Choroid plexus epithelial cell (primary cell): ENCODE results near the gene EIF2B1.

Experiments
- DNase-seq: peaks from one replicate; pipeline ENCODE4 v3.0.0-alpha.2; 2010; ENCODE audit warnings: low read depth
- H3K4me3 ChIP-seq: 2 replicates; pipeline ENCODE4 v1.5.1; 2011; ENCODE audit warnings: low read depth, mild to moderate bottlenecking, control low read depth, low read length, moderate library complexity
- CTCF ChIP-seq: conservative IDR thresholded peaks from 2 replicates; pipeline ENCODE4 v1.5.1; 2011; ENCODE audit warnings: low read depth, mild to moderate bottlenecking, control low read depth, inconsistent platforms, low read length, moderate library complexity

Gene EIF2B1

GRCh38 chr12:123602651-123603195 is 30.8 kb downstream of the EIF2B1 start:
- H3K4me3 ChIP-seq = peak overlapping the region; percentile 100
- TF ChIP-seq CTCF = no peak
- peak; percentile 36 for DNase-seq

DNA sequence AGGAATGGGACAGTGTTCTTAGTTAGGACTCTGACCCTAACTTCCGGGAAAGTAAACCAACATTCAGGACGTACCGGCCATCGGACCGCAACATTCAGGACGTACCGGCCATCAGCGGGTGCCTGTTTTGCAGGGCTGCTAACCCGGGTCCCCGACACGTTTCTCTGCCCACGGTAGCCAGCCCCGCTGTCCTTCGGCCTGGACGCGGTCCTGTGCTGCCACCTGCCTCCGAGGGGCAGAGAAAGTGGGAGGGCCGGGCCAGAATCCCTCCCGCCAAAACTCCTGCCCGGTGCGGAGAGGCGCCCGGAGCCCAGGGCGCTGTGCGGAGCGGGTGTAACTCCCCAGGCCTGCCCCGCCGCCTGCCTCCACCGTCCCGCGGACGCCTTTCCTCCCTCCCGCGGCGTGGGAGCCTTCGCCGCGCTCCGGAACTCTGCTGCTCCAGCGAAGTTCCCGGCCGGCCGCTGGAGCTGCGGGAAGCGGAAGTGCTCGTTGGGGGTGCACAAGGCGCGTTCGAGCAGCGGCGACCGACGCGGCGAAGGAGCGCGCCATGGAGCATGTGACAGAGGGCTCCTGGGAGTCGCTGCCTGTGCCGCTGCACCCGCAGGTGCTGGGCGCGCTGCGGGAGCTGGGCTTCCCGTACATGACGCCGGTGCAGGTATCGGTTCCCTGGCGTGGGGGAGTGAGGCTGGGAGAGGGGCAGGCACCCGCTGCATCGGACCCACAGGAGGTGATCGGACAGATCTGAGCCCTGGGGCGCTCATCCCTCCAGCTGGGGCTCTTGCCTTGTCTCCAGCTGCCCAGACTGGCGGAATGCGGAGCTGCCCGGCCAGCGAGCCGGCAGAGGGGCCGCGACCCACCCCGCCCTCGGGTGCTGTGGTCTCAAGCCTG is 31.6 kb downstream of the EIF2B1 start, which contains the start of gene DDX55:
DDX55 (plus strand) TSS at position 498 of the 888 bp plus-strand sequence; CDS start at position 548, 50 bp downstream.
- TF ChIP-seq CTCF = peak; percentile 58
- peak; percentile 88 for DNase-seq

DNA sequence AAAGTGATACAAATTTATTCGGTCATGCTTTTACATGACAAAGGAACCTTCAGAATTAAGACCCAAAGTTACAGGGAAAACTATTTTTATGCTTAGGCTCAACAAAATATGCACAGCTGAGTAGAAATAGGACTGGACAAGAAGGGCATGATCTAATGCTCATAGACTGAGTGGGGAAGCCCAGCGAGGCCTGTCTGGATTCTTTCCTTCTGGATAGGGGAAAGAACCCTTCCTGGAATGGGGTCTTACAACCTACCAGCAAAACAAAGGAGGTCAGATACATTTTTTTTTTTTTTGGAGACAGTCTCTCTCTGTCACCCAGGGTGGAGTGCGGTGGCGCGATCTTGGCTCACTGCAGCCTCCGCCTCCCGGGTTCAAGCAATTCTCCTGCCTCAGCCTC is 33.8 kb downstream of the EIF2B1 start:
- H3K4me3 ChIP-seq = no peak overlapping the region
- no peak for DNase-seq
- TF ChIP-seq CTCF = no peak

More for the DNA sequence above, 31.6 kb downstream of the EIF2B1 start, which contains the start of gene DDX55:
- peak within 1 kb of the TSS; percentile 100 for H3K4me3 ChIP-seq

DNA sequence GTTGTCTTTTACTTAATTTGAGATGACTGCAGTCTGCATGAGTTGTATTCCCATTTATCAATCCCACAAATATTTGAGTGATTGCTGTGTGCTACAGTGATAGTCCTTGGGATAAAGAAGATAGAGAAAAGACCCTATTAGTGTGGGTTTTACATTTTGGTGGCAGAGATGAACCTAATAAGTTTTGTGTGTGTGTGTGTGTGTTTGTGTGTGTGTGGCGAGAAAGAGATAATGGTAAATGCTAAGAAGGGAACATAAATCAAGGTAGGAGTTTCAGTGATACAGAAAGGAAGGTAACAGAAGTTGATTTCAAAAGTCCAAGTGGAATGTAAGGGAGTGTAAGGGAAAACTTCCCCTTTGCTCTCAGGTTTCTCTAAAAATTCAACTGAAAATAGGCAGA is 34.2 kb downstream of the EIF2B1 start:
- H3K4me3 ChIP-seq = no peak overlapping the region
- no peak for DNase-seq
- no peak for TF ChIP-seq CTCF

- no peak overlapping the region for H3K4me3 ChIP-seq
- TF ChIP-seq CTCF = no peak
- DNase-seq = no peak
These were observed 35.0 kb downstream of the EIF2B1 start for GRCh38 chr12:123598522-123598921.

DNA sequence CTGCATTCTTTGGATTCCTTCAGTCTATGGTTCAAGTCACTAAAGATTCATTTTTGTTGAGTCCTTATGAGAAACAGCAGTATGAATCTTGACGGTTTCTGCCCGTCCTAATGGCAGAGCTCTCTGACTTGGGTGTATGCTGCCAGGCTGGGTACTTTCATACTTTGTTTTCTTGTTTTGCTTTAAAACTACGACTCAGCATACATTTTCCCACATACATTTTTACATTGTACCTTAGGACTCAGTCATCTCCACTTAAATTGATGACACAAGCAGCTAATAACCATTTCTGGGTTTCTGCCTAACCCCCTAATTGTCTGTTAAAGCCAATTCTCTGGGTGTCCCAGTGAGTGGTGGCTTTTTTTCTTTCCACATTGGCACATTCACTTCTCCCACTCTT is 36.4 kb downstream of the EIF2B1 start:
- no peak for DNase-seq
- TF ChIP-seq CTCF = no peak
- H3K4me3 ChIP-seq = no peak overlapping the region
